ENCODE results near the gene HEATR5B. TPM values are rescaled to one million over a fixed set of nuclear protein-coding genes. Genes with fewer than 3 reads are reported as not detected.

The HEATR5B gene
- total RNA-seq, 1 experiment from 2014 or later: 16.1 TPM

DNA sequence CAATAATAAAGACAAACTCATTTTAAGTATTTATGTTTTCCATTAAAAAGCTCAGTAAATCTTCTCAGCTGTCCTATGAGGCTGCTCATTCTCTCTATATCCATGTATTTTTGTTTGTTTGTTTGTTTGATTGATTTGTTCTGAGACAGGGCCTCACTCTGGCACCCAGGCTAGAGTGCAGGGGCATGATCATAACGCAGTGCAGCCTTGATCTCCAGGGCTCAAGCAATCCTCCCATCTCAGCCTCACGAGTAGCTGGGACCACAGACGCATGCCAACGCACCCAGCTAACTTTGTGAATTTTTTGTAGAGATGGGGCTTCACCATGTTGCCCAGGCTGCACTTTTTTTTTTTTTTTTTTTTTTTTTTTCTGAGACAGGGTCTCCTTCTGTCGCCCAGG is 123.4 kb downstream of the HEATR5B start:
- H3K27ac Mint-ChIP-seq (ENCODE audit: unreplicated experiment): no peak overlapping the region
- no peak for DNase-seq
- intact Hi-C loops (cut with micrococcal nuclease; ENCODE audit: unreplicated experiment): no loop called here
- TF ChIP-seq, protein P1, sequence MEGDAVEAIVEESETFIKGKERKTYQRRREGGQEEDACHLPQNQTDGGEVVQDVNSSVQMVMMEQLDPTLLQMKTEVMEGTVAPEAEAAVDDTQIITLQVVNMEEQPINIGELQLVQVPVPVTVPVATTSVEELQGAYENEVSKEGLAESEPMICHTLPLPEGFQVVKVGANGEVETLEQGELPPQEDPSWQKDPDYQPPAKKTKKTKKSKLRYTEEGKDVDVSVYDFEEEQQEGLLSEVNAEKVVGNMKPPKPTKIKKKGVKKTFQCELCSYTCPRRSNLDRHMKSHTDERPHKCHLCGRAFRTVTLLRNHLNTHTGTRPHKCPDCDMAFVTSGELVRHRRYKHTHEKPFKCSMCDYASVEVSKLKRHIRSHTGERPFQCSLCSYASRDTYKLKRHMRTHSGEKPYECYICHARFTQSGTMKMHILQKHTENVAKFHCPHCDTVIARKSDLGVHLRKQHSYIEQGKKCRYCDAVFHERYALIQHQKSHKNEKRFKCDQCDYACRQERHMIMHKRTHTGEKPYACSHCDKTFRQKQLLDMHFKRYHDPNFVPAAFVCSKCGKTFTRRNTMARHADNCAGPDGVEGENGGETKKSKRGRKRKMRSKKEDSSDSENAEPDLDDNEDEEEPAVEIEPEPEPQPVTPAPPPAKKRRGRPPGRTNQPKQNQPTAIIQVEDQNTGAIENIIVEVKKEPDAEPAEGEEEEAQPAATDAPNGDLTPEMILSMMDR (IDR thresholded peaks at IDR 0.05; ENCODE audit: insufficient read depth in 1 of 2, low read depth in 1 of 2, low read length in 1 of 2, severe bottlenecking in 1 of 2, unreplicated experiment in 1 of 2): no peak
- no peaks in the 10 kb centered on the region for H3K9me3 ChIP-seq
- no peaks in the 10 kb centered on the region for H3K9me3 Mint-ChIP-seq (ENCODE audit: unreplicated experiment)
- no peak overlapping the region for H3K4me3 ChIP-seq (ENCODE audit: low read depth, low read length)
- peaks cover 12% of the 10 kb centered on the region for H3K36me3 Mint-ChIP-seq (ENCODE audit: insufficient read depth, unreplicated experiment)
- H3K4me1 Mint-ChIP-seq (ENCODE audit: low read depth, unreplicated experiment): peaks cover 33% of the 10 kb centered on the region
- no peaks in the 10 kb centered on the region for H3K27me3 ChIP-seq (replicated peaks; ENCODE audit: control insufficient read depth, insufficient read depth, low read length)
- peaks cover 24% of the 10 kb centered on the region for H3K4me1 ChIP-seq
- H3K27me3 Mint-ChIP-seq (ENCODE audit: insufficient read depth, unreplicated experiment): no peaks in the 10 kb centered on the region
- no peaks in the 10 kb centered on the region for H3K36me3 ChIP-seq (ENCODE audit: control insufficient read depth, insufficient read depth, low read length)
- no TSS peak for BruUV-seq (replicated peaks)
- H3K4me3 Mint-ChIP-seq (ENCODE audit: unreplicated experiment): no peak overlapping the region
- CTCF ChIA-PET: no interaction called here
- POLR2A ChIA-PET: no interaction called here

DNA sequence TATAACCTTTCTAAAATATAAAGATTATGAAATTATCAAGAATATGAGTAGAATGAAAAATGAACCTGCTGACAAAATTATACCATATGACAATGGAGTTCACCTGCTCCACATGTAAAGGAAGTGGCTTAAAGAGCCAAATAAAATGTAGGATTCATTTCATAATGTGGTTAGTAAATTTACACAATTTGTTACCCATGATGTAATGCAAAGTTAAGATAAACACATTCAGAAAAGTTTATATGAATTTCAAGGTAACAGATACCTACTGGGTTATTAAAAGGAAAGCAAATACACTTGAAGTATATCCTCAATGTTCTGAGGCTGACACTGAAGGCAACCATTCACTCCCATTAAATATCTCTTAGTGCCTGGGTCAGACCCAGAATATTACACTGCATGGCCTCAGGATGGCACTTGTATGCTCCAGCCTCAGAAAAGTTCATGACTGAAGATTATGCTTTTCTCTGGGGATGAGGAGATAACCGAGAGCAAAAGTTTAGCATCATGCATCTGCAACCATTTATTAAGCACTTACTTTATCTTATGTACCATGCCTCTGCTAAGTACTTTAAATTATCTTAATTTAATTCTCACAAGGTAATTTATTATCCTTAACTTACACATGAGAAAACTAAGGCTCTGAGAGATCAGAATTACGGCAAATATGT is 124.0 kb downstream of the HEATR5B start:
- no peak overlapping the region for H3K4me3 ChIP-seq (ENCODE audit: low read depth, low read length)
- Mint-ChIP-seq H3K4me1 (ENCODE audit: low read depth, unreplicated experiment) (peaks cover 32% of the 10 kb centered on the region), H3K4me3 (ENCODE audit: unreplicated experiment) (no peak overlapping the region), H3K36me3 (ENCODE audit: insufficient read depth, unreplicated experiment) (peaks cover 12% of the 10 kb centered on the region), H3K27me3 (ENCODE audit: insufficient read depth, unreplicated experiment) (no peaks in the 10 kb centered on the region), H3K9me3 (ENCODE audit: unreplicated experiment) (no peaks in the 10 kb centered on the region), H3K27ac (ENCODE audit: unreplicated experiment) (no peak overlapping the region)
- no peaks in the 10 kb centered on the region for H3K36me3 ChIP-seq (ENCODE audit: control insufficient read depth, insufficient read depth, low read length)
- DNase-seq: no peak
- no TSS peak for BruUV-seq (replicated peaks)
- ChIA-PET CTCF (no interaction called here), POLR2A (no interaction called here)
- TF ChIP-seq, protein P1 (IDR thresholded peaks at IDR 0.05; ENCODE audit: insufficient read depth in 1 of 2, low read depth in 1 of 2, low read length in 1 of 2, severe bottlenecking in 1 of 2, unreplicated experiment in 1 of 2): no peak
- H3K4me1 ChIP-seq: peaks cover 22% of the 10 kb centered on the region
- intact Hi-C loops (cut with micrococcal nuclease; ENCODE audit: unreplicated experiment): no loop called here
- no peaks in the 10 kb centered on the region for H3K27me3 ChIP-seq (replicated peaks; ENCODE audit: control insufficient read depth, insufficient read depth, low read length)
- H3K9me3 ChIP-seq: no peaks in the 10 kb centered on the region

DNA sequence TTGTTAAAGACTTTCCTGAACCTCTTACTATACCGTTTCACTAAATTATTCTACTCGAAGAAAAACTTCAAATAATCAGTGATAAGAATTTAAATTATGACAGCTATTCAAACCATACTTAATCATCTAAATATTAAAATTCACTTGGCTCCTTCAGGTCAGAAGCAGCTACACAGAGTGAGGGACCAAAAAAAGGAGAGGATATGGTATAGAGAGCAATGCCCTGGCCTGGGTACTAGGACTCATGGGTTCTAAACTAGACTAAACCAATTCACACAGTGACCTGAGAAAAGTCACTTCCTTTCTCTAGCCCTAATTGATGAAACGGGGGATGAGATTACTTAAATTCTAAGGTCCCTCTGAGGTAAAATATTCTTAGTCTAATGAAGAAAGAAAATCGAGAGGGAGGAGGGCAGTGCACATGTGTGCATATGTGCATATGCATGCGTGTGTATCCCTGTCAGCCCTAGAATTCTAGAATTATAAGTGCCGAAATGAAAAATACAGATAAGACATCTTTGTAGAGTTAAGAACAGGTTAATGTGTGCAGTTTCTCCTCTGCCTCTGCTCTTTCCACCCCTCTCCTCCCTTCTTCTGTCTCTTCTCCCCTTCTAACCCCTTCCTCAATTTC is 129.1 kb downstream of the HEATR5B start:
- H3K4me3 Mint-ChIP-seq (ENCODE audit: unreplicated experiment): no peak overlapping the region
- POLR2A ChIA-PET: no interaction called here

More for the DNA sequence above, 129.1 kb downstream of the HEATR5B start:
- Mint-ChIP-seq H3K36me3 (ENCODE audit: insufficient read depth, unreplicated experiment) (no peaks in the 10 kb centered on the region), H3K27me3 (ENCODE audit: insufficient read depth, unreplicated experiment) (no peaks in the 10 kb centered on the region), H3K9me3 (ENCODE audit: unreplicated experiment) (no peaks in the 10 kb centered on the region), H3K4me1 (ENCODE audit: low read depth, unreplicated experiment) (peaks cover 9% of the 10 kb centered on the region), H3K27ac (ENCODE audit: unreplicated experiment) (no peak overlapping the region)
- CTCF ChIA-PET: no interaction called here
- no peak for DNase-seq
- TF ChIP-seq, protein P1 (IDR thresholded peaks at IDR 0.05; ENCODE audit: insufficient read depth in 1 of 2, low read depth in 1 of 2, low read length in 1 of 2, severe bottlenecking in 1 of 2, unreplicated experiment in 1 of 2): no peak
- intact Hi-C loops (cut with micrococcal nuclease; ENCODE audit: unreplicated experiment): no loop called here
- Histone ChIP-seq H3K4me1 (peaks cover 11% of the 10 kb centered on the region), H3K9me3 (no peaks in the 10 kb centered on the region), H3K27me3 (replicated peaks; ENCODE audit: control insufficient read depth, insufficient read depth, low read length) (no peaks in the 10 kb centered on the region), H3K4me3 (ENCODE audit: low read depth, low read length) (no peak overlapping the region), H3K36me3 (ENCODE audit: control insufficient read depth, insufficient read depth, low read length) (no peaks in the 10 kb centered on the region)
- no TSS peak for BruUV-seq (replicated peaks)

Measured in Caco-2 (cell line).